NB4 (cell line): Measurements from ENCODE around the gene SESTD1.
"Not testable (repeated sequence)": the region's sequence is repeated elsewhere in the genome, so short reads cannot be mapped to it uniquely, and the experiment has no call there.

Source experiments
- DNase-seq: peaks from one replicate; pipeline ENCODE4 v3.0.0; 2010; ENCODE audit warnings: low read depth
- H3K4me3 ChIP-seq: one replicate; pipeline ENCODE4 v1.5.1; 2011; ENCODE audit warnings: mild to moderate bottlenecking, low read depth, low read length, moderate library complexity
- MYC ChIP-seq: IDR thresholded peaks from 2 replicates; pipeline ENCODE4 v1.6.1; 2011; ENCODE audit warnings: low read depth, low read length
- POLR2A ChIP-seq: IDR thresholded peaks from 2 replicates; pipeline ENCODE4 v1.6.1; 2011; ENCODE audit warnings: mild to moderate bottlenecking; ENCODE audit not compliant: insufficient read length; ENCODE audit errors: extremely low read depth
- TF ChIP-seq, protein P1 (sequence below): IDR thresholded peaks from 2 replicates; pipeline ENCODE4 v1.6.1; 2011; ENCODE audit warnings: low read depth, low read length
- TF ChIP-seq, protein P2 (sequence below): IDR thresholded peaks from one replicate; pipeline ENCODE4 v1.5.1; 2012; ENCODE audit warnings: low read depth, low read length

Gene SESTD1

DNA sequence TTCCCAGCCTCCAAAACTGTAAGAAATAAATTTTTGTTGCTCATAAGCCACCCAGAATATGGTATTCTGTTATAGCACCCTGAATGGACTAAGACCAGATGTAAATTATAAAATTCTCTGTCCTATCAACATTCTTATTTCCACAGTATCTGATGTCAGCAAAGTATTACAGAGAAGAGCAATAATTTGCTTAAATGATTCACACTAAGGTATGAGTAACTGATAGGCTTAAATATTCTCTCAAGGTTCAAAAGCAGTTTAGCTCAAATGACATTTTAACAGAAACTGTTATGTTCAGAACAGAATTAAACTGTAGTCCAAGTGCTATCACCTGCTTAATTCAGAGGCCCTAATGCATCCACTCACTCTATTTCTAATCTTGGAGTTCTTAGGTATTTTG lies 12.8 kb downstream of the SESTD1 start:
- no peak for TF ChIP-seq POLR2A
- TF ChIP-seq, protein P1, sequence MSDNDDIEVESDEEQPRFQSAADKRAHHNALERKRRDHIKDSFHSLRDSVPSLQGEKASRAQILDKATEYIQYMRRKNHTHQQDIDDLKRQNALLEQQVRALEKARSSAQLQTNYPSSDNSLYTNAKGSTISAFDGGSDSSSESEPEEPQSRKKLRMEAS, result no peak
- TF ChIP-seq MYC, result no peak
- TF ChIP-seq, protein P2, sequence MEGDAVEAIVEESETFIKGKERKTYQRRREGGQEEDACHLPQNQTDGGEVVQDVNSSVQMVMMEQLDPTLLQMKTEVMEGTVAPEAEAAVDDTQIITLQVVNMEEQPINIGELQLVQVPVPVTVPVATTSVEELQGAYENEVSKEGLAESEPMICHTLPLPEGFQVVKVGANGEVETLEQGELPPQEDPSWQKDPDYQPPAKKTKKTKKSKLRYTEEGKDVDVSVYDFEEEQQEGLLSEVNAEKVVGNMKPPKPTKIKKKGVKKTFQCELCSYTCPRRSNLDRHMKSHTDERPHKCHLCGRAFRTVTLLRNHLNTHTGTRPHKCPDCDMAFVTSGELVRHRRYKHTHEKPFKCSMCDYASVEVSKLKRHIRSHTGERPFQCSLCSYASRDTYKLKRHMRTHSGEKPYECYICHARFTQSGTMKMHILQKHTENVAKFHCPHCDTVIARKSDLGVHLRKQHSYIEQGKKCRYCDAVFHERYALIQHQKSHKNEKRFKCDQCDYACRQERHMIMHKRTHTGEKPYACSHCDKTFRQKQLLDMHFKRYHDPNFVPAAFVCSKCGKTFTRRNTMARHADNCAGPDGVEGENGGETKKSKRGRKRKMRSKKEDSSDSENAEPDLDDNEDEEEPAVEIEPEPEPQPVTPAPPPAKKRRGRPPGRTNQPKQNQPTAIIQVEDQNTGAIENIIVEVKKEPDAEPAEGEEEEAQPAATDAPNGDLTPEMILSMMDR, result no peak
- H3K4me3 ChIP-seq, result no peak overlapping the region
- DNase-seq, result no peak

DNA sequence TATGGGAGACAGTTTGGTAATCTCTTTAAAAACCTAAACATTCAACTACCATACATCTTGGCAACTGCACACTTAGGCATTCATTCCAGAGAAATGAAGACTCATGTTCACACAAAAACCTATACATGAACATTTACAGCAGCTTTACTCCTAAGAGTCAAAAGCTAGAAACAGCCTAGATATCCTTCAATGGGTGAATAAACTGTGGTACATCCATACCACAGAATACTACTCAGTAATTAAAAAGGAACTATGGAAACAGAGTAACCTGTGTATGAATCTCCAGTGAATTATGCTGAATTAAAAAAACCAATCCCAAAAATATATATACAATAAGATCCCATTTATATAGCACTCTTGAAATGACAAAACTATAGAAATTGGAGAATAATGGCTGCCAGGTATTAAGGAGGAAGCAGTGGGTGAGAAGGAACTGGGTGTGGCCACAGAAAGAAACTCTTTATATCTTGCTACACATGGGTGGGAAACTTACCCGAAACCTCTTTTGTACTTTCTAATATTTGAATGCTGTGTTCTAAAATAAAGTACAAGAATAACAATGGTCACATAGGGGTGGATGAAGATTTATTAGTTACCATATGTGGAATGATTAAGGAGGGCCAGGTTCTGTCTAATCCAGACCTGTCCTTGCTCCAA lies 13.7 kb downstream of the SESTD1 start:
- DNase-seq, result no peak
- H3K4me3 ChIP-seq, result no peak overlapping the region
- TF ChIP-seq, protein P1, result no peak
- TF ChIP-seq, protein P2, result no peak
- no peak for TF ChIP-seq POLR2A
- no peak for TF ChIP-seq MYC

DNA sequence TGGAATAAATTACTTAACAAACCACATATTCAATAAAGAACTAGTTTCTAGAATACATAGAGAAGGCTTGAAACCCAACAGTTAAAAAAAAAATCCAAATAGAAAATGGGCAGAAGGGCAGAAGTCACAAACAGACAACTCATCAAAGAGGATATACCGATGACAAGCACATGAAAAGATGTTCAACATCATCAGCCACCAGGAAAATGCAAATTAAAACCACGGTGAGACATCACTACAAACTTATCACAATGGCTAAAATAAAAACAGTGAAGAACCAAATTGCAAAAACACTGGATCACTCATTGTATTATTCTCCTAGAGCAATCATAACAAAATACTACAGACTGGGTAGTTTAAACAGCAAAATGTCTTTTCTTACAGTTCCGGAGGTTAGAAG lies 14.5 kb downstream of the SESTD1 start:
- no peak overlapping the region for H3K4me3 ChIP-seq
- no peak for DNase-seq
- no peak for TF ChIP-seq POLR2A
- TF ChIP-seq, protein P2, result no peak
- TF ChIP-seq MYC, result no peak
- TF ChIP-seq, protein P1, result no peak

DNA sequence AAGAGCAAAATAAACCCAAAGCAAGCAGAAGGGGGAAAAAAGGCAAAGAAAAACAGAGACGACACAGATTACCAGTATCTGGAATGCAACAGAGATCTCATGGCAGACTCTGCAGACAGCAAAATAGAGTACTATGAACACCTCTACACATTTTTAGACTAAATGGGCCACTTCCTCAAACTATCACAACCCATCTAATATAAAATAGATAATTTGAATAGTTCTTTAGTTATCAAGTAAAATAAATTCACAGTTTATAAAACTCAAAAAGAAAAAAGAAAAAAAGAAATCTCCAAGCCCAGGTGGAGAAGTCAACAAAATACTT lies 16.6 kb downstream of the SESTD1 start:
- no peak for DNase-seq
- no peak overlapping the region for H3K4me3 ChIP-seq
- TF ChIP-seq, protein P1, result no peak
- TF ChIP-seq, protein P2, result no peak
- TF ChIP-seq POLR2A (no peak), MYC (no peak)

DNA sequence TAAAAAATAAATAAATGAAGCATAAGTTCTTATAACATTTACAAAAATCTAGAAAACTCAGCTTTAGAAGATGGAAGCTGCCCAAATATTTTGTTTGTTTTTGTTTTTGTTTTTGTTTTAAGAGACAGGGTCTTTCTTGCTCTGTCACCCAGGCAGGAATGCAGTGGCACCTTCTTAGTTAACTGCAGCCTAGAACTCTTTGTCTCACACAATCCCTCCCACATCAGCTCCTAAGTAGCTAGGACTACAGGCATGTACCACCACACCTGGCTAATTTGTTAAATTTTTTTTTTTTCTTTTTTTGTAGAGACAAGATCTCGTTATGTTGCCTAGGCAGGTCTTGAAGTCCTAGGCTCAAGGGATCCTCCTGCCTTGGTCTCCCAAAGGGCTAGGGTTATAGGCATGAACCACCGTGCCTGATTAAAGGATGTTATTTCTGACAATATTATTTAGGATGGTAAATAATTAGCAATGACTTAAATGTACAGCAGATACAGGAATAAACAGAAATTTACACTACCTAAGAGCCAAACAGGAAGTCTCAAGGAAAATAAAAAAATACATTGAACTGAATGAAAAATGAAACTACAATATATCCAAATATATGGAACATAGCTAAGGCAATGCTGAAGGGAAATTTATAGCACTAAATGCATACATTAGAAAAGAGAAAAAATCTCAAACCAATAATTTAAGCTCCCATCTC lies 17.2 kb downstream of the SESTD1 start:
- no peak for DNase-seq
- no peak overlapping the region for H3K4me3 ChIP-seq
- TF ChIP-seq MYC (no peak), POLR2A (no peak)
- TF ChIP-seq, protein P1, result no peak
- TF ChIP-seq, protein P2, result no peak

DNA sequence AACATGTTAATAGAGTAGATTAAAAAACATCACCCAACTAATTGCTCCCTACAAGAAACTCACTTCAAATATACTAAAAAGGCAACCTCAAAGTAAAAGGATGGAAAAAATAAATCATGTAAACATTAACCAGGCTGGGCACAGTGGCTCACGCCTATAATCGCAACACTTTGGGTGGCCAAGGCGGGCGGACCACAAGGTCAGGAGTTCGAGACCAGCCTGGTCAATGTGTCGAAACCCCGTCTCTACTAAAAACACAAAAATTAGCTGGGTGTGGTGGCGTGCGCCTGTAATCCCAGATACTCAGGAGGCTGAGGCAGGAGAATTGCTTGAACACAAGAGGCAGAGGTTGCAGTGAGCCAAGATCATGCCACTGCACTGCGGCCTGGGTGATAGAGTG lies 18.8 kb downstream of the SESTD1 start:
- H3K4me3 ChIP-seq, DNase-seq: not testable (repeated sequence)
